ENCODE measurements around the gene EFEMP1.

DNA sequence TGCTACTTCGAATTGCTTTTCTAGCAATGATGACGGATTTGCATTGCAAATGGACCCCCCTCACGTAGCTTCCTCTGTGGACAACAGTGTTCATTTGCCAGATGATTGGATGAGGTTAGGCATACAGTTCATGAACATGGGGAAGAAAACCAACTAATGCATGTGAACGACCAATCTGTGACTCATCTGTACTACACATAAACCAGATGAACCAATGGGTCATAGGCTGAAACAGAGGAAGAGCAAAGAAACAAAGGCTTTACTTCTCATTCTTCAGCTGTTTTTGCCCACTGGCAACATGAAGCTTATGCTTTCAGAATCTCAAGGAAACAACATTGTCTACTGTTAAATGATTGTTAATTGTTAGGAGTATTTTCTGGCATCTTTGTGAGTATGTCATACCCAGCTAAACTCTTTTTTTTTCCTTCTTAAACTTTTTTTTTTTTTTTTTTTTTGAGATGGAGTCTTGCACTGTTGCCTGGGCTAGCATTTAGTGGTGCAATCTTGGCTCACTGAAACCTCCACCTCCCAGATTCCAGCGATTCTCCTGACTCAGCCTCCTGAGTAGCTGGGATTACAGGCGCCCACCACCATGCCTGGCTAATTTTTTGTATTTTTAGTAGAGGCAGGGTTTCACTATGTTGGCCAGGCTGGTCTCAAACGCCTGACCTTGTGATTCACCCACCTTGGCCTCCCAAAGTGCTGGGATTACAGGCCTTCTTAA is 35.5 kb downstream of the EFEMP1 start:
- TF ChIP-seq GATA2 (IDR thresholded peaks at IDR 0.05; ENCODE audit: low read depth, low read length) (no peak), GATA3 (IDR thresholded peaks at IDR 0.05; ENCODE audit: low read depth, low read length) (no peak)
